Inflammatory macrophage (primary cell): ENCODE measurements around the gene CACNA1I.

Experiments
- DNase-seq, 2 donors: peaks; one replicate each; pipeline ENCODE4 v3.0.0-alpha.2; 2020 to 2022

CACNA1I gene

DNA sequence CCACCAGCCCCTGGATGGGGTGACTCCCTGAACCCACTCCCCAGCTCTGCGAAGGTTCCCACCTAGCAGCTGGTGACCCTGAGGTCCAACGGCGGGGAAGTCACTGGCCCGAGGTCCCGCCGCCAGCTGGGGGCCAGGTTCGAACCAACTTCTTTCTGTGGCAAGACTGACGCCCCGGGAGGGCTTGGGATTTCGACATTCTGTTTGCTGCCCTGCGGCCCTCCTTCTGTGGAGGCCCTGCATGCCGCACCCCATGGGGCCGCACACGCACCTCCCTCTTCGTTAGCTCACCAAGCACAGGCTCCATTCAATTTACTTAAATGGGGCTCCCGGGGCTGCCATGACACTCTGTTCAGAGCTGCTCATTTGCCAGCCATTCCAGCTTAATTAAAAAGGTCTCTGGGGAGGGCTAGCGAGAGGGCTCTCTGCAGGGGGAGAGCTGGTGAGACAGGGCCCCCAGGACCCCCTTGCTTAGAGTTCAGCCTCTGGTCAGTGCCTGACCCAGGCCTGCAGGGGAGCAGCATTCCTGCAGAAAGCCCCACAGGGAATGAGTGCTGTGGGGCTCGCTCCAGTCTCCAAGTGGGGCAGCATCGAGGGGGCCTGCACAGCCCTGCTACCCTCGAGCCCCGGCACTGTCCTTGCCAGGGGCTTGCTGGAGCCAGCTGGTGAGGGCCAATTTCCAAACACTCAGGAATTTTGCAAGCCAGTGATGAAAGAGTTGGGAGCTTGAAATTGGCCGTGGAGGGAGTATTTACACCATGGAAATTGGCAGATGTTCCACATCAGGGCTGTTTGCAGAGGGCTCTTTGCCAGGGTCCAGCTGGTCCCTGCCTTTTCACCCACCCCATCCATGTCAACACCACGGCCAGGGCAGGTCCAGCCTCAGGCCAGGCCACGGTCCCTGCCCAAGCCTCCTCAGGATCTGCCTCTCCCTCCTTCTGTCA, 80.8 kb downstream of the CACNA1I start:
- no peak for DNase-seq

DNA sequence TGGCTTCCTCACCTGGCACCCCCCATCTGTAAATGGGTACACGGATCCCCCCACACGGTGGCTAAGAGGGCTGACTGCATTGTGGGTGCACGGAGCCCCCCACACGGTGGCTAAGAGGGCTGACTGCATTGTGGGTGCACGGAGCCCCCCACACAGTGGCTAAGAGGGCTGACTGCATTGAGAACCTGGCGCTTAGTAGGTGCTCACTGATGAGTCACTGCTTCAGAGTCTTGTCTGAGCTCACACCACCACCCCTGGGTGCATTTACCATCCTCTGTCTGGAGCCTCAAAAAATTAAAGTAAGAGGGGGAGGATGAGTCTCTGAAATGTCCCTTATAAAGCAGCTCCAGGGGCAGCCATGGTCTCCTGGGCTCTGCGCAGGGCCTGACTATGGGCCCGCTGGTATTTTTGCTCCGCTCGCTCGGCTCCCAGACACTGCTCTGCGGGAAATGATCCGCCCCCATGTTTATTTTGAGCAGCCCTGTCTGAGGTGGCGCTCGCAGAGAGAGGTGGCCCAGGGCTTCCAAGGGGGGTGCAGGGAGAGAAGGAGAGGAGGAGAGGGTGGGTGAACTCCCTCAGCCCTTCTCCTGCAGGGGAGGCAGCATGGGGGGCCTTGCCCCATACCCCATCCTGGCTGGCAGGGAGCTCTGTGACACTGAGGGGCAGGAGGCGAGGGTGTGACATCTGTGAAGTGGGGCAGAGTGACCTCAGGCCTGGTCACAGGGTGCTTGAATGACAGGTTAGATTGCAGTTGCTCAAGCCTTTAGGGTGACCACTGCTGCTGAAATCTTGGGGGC, 82.6 kb downstream of the CACNA1I start:
- DNase-seq = no peak

DNA sequence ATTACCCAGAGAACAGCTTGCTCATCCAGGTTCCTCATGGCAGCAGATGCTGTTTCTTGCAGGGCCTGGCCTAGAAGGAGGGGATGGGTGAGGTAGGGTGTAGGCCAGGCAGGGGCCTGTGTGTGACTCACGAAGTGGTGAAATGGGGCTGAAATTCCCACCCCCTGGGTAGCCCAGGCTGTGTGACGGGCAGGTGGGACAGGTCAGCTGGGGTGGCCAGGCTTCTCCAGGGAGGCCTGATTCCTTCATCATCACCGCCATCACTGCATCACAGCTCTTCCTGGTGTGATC, 83.2 kb downstream of the CACNA1I start:
- no peak for DNase-seq

GRCh38 chr22:39654131-39654926, 83.8 kb downstream of the CACNA1I start:
- no peak for DNase-seq

DNA sequence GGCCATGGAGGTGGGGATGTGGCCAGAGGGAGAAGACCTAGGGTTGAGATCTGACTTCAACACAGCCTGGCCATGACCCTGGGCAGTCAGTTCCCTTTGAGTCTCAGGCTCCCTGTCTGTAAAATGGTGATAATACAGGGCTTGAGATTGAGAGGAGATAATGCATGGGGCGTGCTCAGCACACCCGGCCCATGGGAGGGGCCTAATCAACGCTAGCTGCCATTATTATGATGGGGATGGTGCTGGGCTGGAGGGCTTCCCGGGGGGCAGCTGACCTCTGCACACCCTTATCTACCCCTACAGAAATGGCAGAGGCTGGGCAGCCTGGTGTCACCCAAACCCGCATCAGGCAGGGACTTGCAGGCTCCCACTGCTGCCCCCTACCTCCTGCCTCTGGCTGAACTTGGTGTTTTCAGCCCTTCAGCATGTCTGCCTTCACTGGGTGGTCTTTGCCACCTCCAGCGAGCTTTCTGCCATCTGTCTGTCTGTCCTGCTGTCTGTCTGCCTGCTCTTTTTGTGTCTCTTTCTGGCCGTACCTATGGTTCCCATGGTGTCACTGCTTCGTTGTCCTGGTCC, 84.5 kb downstream of the CACNA1I start:
- DNase-seq = no peak

- DNase-seq = no peak
Observed at GRCh38 chr22:39655831-39656230, 85.3 kb downstream of the CACNA1I start.

GRCh38 chr22:39656495-39657490, 86.2 kb downstream of the CACNA1I start:
- no peak for DNase-seq

- no peak for DNase-seq
Observed at GRCh38 chr22:39658367-39658766, 87.8 kb downstream of the CACNA1I start.

- no peak for DNase-seq
Observed at GRCh38 chr22:39658806-39659463, 88.4 kb downstream of the CACNA1I start.

GRCh38 chr22:39661501-39661841, 90.9 kb downstream of the CACNA1I start:
- DNase-seq = no peak

DNA sequence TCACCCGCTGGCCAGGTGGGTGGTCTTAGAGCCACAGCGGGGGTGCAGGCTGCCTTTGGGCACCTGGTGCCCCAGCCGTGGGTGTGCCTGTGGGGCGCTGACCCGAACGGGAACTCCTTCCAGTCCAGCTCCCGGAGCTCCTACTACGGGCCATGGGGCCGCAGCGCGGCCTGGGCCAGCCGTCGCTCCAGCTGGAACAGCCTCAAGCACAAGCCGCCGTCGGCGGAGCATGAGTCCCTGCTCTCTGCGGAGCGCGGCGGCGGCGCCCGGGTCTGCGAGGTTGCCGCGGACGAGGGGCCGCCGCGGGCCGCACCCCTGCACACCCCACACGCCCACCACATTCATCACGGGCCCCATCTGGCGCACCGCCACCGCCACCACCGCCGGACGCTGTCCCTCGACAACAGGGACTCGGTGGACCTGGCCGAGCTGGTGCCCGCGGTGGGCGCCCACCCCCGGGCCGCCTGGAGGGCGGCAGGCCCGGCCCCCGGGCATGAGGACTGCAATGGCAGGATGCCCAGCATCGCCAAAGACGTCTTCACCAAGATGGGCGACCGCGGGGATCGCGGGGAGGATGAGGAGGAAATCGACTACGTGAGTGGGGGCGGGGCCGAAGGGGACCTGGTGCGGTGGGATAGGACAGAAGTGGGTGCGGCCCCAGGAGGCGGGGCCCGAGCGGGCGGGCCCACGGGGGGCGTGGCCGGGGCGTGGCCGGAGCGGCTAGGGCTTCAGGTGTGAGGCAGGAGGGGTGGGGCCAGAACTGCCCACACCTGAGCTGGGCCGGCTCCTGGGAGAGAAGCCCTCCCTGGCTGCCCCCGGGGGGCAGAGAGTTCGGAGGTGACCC, 91.5 kb downstream of the CACNA1I start:
- DNase-seq = no peak

DNA sequence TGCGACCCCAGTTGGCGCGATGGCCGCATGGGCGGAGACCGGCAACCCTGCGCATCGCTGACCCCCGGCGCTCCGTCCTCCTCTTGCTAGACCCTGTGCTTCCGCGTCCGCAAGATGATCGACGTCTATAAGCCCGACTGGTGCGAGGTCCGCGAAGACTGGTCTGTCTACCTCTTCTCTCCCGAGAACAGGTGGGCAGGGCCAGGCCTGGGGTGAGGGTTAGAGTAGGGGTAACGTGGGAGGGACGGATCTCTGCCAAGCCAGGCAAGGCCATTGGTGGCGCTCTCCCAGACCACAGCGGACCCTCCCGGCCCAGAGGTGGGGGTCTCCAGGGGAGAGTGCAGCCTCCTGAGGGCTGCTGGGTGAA, 92.1 kb downstream of the CACNA1I start:
- DNase-seq = no peak

DNA sequence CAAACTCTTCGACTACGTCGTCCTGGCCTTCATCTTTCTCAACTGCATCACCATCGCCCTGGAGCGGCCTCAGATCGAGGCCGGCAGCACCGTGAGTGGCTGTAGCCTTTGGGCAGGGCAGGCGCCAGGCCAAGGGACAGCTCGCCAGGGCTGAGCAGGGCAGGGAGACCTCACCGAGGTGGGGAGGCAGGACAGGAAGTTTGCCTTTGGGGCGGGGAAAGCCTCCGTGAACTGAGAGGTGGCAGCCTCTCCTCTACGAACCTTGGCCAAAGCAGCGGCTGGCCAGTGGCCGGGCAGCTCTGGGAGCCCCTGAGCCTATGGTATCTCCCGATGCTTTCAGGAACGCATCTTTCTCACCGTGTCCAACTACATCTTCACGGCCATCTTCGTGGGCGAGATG, 93.2 kb downstream of the CACNA1I start:
- no peak for DNase-seq

DNA sequence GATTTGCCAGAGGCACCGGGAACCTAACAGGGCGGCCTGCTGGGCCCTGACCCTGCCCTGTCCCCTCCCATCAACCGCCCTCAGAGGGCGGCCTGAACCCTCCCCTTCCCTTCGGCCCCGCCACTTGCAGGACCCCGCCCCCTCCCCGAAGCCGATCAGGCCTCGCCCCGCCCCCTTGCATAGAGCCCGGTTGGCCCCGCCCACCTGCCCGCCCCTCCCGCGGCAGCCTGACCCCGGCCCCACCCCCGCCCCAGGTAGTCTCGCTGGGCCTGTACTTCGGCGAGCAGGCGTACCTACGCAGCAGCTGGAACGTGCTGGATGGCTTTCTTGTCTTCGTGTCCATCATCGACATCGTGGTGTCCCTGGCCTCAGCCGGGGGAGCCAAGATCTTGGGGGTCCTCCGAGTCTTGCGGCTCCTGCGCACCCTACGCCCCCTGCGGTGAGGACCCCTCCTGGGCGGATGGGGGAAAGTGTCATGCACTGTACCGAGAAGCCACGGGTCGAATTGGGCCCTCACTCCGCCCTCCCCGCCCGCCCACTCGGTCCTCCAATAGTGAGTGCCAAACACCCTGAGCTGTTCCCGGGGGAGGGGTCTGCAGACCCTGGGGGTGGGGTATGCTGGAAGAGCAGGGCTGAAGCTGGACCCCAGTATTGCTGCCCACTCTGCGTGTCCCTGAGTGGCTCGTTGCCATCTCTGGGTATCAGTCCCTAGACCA, 94.1 kb downstream of the CACNA1I start:
- DNase-seq = no peak

- DNase-seq = no peak
Observed at GRCh38 chr22:39665229-39665628, 94.7 kb downstream of the CACNA1I start.

DNA sequence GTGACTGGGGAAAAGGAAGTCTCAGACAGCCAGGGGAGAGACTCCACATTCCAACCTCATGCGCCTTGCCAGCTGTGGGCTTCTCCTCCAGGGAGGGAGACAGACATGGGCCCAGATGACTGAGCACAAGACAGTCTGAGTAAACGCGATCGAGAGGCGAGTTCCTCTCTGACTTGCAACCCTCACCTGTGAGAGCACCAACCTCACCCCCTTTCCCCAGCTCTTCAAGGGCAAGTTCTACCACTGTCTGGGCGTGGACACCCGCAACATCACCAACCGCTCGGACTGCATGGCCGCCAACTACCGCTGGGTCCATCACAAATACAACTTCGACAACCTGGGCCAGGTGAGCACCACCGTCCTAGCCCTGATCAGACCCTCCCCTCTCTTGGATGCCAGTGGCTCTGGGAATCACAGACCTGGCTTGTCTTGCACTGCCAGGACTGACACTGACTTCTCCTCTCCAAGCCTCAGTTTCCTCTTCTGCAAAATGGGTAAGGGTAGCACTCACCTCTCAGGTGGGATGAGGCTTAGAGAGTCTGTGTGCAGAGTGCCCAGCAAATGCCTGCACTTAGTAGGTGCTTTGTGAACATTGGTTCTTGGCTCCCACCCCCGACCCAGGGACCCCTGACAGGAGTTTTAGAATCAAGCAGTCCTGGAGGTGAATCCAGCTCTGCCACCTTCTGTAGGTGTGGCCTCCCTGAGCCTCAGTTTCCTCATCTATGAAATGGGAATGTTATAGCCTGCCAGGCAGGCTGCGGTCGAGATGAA, 95.3 kb downstream of the CACNA1I start:
- no peak for DNase-seq

DNA sequence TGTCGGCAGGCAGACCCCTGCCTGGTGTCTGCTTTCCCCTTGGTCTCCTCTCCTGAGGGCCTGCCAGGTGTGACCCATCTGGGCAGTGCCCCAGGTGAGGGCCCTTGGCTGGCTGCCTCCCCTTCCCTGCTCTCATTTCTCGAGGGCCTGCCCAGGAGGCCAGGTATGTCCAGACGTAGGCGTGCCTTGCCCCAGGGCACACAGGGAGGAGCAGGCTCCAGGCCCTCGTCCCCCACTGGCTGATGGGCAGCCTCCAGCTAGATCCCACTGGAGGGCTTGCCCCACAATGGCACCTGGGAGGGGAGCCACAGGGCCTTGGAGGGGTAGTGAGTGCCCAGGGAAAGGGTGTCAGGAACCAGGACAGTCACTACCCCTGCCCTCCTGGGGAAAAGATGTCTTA, 95.9 kb downstream of the CACNA1I start:
- DNase-seq = no peak

DNA sequence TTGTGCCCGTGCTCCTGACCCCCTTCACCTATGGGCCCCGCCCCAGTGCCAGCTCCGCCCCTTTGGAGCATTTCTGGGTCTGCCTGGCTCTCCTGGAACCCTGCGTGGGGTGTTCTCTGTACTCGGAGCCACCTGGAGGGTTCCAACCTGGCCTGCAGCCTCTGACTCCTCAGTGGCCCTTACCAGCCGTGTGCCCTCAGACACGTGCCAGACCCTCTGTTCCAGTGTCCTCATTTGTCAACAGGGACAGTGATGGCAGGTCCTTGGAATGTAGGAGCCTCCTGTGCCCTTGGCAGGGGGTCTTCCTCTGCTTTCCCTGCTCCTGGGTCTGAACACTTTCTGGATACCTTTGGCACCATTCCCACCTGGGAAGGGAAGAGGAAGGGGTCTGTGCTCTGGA, 96.4 kb downstream of the CACNA1I start:
- no peak for DNase-seq

DNA sequence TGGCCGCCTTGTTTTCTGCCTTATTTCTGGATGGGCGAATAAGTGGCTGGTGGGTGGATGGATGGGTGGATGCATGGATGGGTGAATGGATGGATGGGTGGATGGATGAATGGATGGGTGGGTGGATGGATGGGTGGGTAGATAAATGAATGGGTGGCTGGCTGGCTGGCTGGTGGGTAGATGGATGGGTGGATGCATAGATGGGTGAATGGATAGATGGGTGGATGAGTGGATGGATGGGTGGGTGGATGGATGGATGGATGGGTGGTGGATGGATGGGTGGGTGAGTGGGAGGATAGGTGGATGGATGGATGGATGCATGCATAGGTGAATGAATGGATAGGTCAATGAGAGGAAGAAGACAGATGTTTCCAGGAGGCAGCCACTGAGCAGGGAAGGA, 98.9 kb downstream of the CACNA1I start:
- DNase-seq = no peak
